ENCODE data around the gene CEP128.

Gene CEP128

GRCh38 chr14:80475074-80475473, 466.5 kb downstream of the CEP128 start:
- DNase-seq (ENCODE audit: low spot score) = no peak

GRCh38 chr14:80468331-80469122, 473.0 kb downstream of the CEP128 start:
- no peak for DNase-seq (ENCODE audit: low spot score)

GRCh38 chr14:80465546-80466220, 475.9 kb downstream of the CEP128 start:
- DNase-seq (ENCODE audit: low spot score) = no peak

GRCh38 chr14:80464531-80465149, 476.9 kb downstream of the CEP128 start:
- no peak for DNase-seq (ENCODE audit: low spot score)

GRCh38 chr14:80456209-80456608, 485.3 kb downstream of the CEP128 start:
- no peak for DNase-seq (ENCODE audit: low spot score)

GRCh38 chr14:80455031-80455430, 486.5 kb downstream of the CEP128 start:
- DNase-seq (ENCODE audit: low spot score) = no peak

GRCh38 chr14:80448267-80448666, 493.3 kb downstream of the CEP128 start:
- DNase-seq (ENCODE audit: low spot score) = no peak

- DNase-seq (ENCODE audit: low spot score) = no peak
Measured at GRCh38 chr14:80447392-80447791, 494.1 kb downstream of the CEP128 start.
